KOPT-K1 (cell line): Measurements from ENCODE around the gene LLGL2.

ENCODE experiments used
- H3K27ac ChIP-seq: fragments of 200-600 bp; sonication (generic); 2 replicates; pipeline ENCODE4 v1.5.1; 2016; ENCODE audit warnings: antibody characterized with exemption, mild to moderate bottlenecking, low read depth, low read length; ENCODE audit not compliant: poor library complexity, severe bottlenecking
- H3K36me3 ChIP-seq: fragments of 200-600 bp; sonication (generic); 2 replicates; pipeline ENCODE4 v1.5.1; 2017; ENCODE audit warnings: antibody characterized with exemption, mild to moderate bottlenecking, low read length, moderate library complexity; ENCODE audit not compliant: insufficient read depth
- H3K9me3 ChIP-seq: fragments of 200-600 bp; sonication (generic); 2 replicates; pipeline ENCODE4 v1.5.1; 2017; ENCODE audit warnings: antibody characterized with exemption, low read length, mild to moderate bottlenecking; ENCODE audit not compliant: insufficient read depth, poor library complexity, severe bottlenecking

Gene LLGL2

DNA sequence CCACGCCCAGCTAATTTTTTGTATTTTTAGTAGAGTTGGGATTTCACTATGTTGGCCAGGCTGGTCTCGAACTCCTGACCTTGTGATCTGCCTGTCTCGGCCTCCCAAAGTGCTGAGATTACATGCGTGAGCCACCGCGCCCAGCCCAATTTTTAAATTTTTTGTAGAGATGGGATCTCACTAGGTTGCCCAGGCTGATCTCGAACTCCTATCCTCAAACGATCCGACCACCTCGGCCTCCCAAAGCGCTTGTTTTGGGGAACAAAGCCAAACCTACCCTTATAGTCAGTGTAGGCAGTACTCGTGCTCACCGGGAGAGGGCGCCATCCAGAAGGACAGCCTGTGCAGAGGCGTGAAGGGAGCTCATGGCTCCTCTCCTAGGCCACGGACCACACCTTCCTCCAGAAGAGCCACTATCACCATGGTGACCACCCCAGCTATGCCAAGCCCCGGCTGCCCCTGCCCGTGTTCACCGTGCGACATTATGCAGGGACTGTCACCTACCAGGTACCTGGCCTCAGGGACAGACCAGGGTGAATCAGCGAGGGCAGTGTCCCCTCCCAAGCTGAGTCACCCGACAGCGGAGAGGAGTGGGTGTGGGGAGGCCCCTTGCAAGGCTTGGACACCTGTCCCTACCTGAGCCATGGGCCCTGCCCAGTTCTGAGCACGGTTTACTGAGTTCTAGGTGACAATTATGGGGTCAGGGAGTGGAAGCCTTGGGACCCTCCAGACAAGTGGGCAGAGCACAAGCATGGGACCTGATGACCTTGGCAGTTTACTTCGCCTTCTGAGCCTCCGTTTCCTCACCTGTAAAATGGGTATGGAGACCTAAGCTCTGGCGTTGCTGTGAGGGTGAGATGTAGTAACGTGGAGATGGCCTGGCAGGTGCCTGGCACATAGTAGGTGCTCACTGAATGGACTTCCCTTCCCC is 75.8 kb downstream of the LLGL2 start:
- Histone ChIP-seq H3K36me3 (no peaks in the 10 kb centered on the region), H3K27ac (no peak overlapping the region), H3K9me3 (no peaks in the 10 kb centered on the region)

DNA sequence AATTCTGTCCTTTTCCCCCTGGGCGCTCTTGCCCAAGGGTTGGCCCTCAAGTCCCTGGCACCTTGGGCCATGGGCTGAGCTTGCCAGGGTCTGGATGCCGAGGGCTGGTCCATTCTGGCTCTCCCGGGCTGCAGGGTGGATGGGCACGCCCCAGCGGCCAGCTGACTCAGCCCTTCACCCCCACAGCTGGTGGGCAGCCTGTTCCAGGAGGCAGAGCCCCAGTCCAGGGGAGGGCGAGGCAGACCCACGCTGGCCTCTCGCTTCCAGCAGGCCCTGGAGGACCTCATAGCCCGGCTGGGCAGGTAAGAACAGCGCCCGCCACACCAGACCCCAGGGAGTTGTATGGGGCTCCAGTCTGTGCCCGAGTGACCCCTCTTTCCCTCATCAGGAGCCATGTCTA is 77.1 kb downstream of the LLGL2 start:
- Histone ChIP-seq H3K36me3 (no peaks in the 10 kb centered on the region), H3K9me3 (no peaks in the 10 kb centered on the region), H3K27ac (no peak overlapping the region)

DNA sequence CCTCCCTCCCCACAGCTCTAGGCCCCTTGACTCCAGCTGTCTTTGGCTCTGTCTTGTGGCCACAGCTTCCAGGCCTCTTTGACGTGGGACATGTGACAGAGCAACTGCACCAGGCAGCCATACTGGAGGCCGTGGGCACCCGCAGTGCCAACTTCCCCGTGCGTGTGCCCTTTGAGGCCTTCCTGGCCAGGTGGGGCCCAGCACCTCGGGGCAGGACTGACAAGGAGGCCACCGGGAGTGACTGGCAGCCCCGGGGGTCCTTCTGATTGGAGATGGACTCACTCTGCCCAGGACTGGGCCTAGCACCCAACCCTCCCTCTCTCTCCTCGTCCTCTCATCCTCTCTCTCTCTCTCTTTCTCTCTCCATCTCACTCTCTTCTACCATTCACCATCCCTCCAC is 77.6 kb downstream of the LLGL2 start:
- H3K36me3 ChIP-seq: no peaks in the 10 kb centered on the region
- H3K27ac ChIP-seq: no peak overlapping the region
- H3K9me3 ChIP-seq: no peaks in the 10 kb centered on the region

DNA sequence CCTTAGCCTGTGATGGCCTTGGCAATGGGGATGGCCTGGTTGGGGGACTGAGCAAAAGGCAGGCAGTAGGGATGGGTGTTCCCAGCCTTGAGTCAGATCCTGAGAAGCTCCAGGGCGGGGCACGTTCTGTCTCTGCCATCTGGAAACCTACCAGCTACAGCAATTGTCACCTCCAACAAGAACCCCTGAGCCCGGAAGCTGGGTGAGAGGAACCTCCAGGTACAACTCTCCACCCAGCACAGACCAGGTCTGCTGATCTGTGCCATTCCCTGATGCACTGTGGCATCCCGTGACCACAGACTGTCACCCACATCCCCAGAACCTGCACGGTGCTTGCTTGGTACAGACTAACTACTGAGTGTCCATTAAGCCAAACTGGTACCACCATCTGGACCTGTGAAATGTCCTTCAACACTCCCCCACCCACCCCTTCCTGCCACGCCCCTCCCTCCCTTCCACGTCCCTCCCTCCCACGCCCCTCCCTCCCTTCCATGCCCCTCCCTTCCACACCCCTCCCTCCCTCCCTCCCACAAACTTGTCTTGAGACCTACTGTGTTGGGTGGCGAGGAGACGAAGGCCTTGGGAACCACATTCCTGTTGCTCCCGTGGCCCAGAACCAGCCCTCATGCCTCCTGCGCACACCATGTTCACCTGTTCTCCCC is 78.7 kb downstream of the LLGL2 start:
- Histone ChIP-seq H3K36me3 (no peaks in the 10 kb centered on the region), H3K9me3 (no peaks in the 10 kb centered on the region), H3K27ac (no peak overlapping the region)

DNA sequence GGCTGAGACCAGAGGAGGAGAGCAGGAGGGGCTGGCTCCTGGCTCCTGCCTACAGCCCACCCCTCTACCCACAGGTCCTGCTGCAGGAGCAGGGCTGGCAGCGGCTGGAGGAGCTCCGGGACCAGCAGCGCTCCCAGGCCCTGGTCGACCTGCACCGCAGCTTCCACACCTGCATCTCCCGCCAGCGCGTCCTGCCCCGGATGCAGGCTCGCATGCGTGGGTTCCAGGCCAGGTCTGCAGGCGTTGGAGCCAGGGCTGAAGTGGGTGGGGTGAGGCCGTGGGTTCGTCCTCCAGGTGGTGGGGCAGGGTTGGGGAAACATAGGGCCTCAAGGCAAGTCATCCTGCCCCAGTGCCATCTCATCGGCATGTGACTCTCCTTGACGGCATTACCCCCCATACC is 80.3 kb downstream of the LLGL2 start:
- Histone ChIP-seq H3K27ac (no peak overlapping the region), H3K36me3 (no peaks in the 10 kb centered on the region), H3K9me3 (no peaks in the 10 kb centered on the region)

DNA sequence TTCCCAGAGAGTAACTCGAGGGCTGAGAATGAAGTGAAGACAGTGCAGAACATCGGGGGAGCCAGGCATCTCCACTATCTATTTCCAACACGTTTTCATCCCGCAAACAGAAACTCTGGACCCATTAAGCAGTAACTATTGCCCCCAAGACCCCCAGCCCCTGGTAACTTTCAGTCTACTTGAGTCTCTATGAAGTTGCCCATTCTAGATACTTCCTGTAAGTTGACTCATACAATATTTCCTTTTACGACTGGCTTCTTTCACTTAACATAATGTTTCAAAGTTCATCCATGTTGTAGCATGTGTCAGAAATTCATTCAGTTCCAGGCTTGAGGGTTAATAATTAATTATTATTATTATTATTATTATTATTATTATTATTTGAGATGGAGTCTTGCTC is 81.6 kb downstream of the LLGL2 start:
- Histone ChIP-seq H3K36me3 (no peaks in the 10 kb centered on the region), H3K9me3 (no peaks in the 10 kb centered on the region), H3K27ac (no peak overlapping the region)

DNA sequence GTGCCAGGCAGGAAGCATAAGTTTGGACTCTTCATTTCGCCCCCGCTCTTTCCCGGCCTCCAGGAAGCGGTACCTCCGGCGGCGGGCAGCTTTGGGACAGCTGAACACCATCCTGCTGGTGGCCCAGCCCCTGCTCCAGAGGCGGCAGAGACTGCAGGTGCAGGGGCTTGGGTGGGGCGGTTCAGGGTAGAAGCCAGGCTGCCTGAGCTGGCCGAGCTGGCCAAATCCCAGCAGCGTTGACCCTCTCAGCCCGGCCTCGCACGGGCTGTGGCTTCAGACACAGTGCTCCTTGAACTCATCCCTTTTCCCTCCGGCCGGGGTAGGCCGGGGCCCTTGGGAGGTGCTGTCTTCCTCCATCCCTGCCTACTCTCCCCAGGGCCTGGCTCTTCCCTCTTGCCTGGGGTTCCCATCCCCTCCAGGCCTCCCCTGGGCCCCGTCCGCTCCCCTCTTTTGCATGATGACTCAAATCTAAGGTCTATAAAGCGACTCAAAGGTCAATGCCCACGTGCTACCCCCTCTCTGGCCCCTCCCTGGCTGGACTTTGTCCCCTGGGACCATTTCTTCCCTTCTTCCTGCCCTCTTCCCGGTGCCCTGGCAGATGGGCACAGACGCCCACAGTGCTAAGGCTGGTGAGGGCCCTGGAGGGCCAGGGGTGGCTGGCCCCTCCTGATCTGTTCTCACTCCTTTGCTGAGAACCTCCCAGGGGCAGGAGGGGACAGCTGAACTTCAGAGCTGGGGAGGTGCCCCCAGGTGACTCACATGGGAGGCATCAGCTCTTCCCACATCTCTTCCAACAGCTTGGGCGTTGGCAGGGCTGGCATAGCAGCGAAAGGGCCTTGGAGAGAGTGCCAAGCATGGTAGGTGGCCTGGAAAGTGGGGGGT is 84.8 kb downstream of the LLGL2 start:
- no peaks in the 10 kb centered on the region for H3K36me3 ChIP-seq
- H3K9me3 ChIP-seq: no peaks in the 10 kb centered on the region
- no peak overlapping the region for H3K27ac ChIP-seq

DNA sequence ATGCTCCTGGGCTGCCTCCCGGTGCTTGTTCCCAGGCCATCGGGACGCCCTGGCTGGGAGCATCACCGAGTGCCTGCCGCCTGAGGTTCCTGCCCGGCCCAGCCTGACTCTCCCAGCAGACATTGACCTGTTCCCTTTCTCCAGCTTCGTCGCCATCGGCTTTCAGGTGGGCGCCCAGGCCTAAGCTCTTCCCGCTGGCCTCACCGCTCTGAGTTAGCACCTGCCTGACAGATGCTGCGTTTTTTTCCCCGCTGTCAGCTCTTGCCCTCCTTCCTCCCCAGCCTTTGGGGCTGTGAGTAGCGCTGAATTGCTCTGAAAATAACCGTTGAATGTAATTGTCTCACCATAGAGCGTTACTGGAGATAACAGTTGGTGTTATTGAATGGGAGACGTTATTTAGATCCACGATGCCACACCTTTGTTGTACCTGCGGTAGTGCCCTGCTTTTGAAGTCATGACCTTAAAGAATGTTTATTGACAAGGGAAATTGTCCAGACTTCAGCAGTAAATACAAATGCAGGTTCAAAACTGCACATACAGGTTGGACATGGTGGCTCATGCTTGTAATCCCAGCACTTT is 86.4 kb downstream of the LLGL2 start:
- Histone ChIP-seq H3K36me3 (no peaks in the 10 kb centered on the region), H3K9me3 (no peaks in the 10 kb centered on the region), H3K27ac (no peak overlapping the region)

DNA sequence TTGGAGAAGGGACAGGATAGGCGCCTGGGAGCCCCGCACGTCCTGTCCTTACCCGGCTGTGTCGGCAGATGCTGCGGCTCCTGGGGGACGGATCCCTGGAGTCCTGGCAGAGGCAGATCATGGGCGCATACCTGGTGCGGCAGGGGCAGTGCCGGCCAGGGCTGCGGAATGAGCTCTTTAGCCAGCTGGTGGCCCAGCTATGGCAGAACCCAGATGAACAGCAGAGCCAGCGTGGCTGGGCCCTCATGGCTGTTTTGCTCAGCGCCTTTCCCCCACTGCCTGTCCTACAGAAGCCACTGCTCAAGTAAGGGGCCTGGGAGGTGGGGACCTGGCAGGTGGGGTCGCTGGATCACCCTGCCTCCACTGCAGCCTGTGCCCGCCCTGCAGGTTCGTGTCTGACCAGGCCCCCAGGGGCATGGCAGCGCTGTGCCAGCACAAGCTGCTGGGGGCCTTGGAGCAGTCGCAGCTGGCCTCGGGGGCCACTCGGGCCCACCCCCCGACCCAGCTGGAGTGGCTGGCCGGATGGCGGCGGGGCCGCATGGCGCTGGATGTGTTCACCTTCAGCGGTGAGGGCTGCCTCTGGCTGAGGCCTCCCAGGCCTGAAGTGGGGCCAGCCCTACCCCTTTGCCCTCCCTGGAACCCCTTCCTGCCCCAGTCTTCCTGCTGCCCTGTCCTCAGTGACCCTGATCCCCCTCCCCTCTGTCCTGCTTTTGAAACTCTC is 87.6 kb downstream of the LLGL2 start:
- Histone ChIP-seq H3K27ac (no peak overlapping the region), H3K36me3 (no peaks in the 10 kb centered on the region), H3K9me3 (no peaks in the 10 kb centered on the region)

DNA sequence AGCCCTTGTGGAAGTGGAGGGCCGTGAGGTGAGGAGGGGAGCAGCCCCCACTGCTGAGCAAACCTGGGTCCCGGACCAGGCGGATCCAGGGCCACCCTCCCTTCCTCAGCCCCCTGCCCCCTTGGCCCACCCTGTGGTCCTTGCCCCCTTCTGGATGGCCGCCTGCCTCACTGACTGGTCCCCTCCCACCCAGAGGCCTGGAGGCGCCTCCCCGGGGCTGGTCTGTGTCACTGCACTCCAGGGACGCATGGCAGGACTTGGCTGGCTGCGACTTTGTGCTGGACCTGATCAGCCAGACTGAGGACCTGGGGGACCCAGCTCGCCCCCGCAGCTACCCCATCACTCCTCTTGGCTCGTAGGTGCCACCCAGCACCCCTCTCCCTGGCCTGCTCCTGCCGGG is 88.5 kb downstream of the LLGL2 start:
- no peaks in the 10 kb centered on the region for H3K36me3 ChIP-seq

DNA sequence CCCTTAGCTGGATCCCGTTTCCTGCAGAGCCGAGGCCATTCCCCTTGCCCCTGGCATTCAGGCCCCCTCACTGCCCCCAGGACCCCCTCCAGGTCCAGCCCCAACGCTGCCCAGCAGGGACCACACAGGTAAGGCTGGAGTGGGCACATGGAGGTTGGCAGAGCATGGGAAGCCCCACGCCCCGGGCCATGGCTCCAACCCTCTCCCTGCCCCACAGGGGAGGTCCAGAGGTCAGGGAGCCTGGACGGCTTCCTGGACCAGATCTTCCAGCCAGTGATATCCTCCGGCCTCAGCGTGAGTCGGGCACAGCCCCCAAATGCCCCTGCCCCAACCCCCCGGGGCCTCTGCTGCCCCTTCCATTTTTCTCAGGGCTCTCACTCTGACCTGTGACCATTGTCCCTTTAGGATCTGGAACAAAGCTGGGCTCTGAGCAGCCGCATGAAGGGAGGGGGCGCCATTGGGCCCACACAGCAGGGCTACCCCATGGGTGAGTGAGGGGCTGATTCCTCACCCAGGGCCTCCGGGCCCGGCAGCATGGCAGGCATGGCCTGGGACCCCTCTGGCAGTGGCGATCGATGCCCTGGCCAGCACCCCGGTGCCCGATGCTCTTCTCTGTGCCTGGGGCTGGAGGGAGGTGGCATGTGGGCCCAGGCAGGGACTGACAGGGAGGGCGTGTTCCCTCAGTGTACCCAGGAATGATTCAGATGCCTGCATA is 89.2 kb downstream of the LLGL2 start:
- Histone ChIP-seq H3K9me3 (no peaks in the 10 kb centered on the region), H3K27ac (no peak overlapping the region), H3K36me3 (no peaks in the 10 kb centered on the region)

More for the DNA sequence above, 88.5 kb downstream of the LLGL2 start:
- H3K9me3 ChIP-seq: no peaks in the 10 kb centered on the region
- no peak overlapping the region for H3K27ac ChIP-seq

DNA sequence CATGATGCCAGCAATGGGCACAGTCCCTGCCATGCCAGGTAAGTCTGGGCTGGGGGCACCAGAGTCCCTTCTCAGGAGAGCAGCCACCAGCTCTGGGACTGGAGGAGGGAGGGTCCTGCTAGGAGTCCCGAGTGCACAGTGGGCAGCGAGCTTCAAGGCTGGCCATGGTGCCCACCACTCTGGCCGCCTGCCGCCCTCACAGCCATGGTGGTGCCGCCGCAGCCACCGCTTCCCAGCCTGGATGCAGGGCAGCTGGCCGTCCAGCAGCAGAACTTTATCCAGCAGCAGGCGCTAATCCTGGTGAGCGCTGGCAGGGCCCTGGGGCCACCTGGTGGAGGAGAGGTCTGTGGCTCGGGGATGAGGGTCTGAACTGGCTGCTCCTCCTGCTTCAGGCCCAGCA is 89.8 kb downstream of the LLGL2 start:
- Histone ChIP-seq H3K27ac (no peak overlapping the region), H3K9me3 (no peaks in the 10 kb centered on the region), H3K36me3 (no peaks in the 10 kb centered on the region)

DNA sequence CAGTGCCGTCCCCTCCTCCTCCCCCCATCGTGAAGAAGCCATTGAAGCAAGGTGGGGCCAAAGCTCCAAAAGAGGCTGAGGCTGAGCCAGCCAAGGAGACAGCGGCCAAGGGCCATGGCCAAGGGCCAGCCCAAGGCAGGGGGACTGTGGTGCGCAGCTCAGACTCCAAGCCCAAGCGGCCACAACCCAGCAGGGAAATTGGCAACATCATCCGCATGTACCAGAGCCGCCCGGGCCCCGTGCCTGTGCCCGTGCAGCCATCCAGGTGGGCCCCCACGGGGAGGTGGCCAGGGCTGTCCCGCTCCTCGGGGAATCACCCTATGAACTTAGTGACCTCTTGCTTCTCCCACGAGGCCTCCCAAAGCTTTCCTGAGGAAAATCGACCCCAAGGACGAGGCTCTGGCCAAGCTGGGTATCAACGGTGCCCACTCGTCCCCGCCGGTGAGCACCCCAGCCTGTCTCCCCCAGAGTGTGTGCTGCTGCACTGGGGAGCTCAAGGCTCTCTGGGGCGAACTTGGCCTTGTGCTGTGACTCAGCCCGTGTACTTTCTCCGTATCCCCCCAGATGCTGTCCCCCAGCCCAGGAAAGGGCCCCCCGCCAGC is 91.1 kb downstream of the LLGL2 start:
- no peak overlapping the region for H3K27ac ChIP-seq
- no peaks in the 10 kb centered on the region for H3K36me3 ChIP-seq
- no peaks in the 10 kb centered on the region for H3K9me3 ChIP-seq
